ENCODE data around the gene SNRPB2. TPM values are rescaled to one million over a fixed set of nuclear protein-coding genes. Genes with fewer than 3 reads are reported as not detected.

SNRPB2 gene
- polyA plus RNA-seq, 12 donors: 63.3 to 123 (median 83.1) TPM; not detected in 1

GRCh38 chr20:16713066-16713465, 16.8 kb upstream of the SNRPB2 start:
- DNase-seq: no peak

DNA sequence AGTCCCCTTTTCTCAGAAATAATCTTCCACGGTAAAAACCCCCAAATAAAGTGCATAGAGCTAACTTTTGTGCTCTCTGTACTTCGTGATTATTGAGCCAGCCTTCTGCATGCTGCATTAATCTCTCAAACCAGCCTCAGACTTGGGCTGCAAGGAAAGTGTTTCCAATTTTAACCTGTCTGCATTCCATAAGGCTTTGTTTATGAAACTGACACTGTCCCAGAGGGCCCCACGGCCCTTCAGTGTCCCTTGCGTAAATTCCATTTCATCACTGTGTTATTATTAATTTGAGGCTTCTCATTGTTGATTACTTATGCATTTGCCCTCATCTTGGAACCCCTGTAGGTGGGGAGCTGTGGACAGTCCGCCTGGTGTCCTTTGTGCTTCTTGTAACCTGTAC, 15.6 kb upstream of the SNRPB2 start:
- DNase-seq: no peak

GRCh38 chr20:16714751-16715150, 15.1 kb upstream of the SNRPB2 start:
- peak; percentile 15 for DNase-seq

- no peak for DNase-seq
Observed at GRCh38 chr20:16719421-16719820, 10.4 kb upstream of the SNRPB2 start.

DNA sequence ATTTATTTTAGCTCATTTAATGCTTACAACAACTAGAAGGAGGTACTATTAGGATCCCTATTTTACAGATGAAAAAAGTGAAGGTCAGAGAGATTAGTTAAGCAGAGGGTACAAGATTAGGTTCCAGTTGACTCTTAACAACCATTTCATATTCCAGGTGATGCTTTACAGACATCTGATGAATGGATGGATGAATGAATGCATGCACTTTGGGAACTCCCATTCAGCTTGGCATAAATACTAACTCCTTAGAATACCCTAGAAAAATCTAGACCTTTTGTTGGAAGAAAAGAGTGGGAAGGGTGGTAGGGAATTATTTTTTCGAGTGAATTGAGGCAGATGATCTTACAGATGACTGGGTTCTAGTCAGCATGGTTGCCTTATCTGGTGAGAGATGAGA, 746 bp upstream of the SNRPB2 start:
- no peak for DNase-seq

DNA sequence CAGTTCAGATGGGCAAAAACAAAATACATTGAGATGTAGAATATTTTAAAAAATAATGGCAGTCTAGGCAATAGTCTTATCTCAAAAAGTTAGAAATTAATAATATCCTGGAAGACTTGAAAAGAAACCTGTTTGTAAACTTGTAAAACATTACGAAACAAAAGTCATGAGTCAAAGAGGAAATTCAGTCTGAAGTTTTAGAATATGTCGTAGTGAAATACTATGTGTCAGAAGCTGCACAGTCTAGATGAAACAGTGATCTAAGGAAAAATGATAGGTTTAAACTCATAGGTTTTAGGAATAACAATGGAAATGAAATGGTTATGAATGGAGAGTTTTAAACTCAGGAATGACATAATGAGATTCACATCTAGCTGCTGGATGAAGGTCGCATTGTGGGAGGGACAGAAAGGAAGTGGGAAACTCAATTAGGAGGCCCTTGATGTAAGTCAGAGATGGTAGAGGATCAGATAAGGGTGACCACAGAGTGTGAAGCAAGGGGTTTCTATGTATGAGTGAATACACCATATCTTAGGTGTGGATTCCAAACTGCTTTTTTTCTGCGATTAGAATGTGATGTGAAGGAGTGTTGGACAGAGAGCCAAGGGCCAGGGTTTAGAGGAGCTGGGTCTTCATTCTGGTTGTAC, 2.8 kb downstream of the SNRPB2 start:
- DNase-seq: no peak

DNA sequence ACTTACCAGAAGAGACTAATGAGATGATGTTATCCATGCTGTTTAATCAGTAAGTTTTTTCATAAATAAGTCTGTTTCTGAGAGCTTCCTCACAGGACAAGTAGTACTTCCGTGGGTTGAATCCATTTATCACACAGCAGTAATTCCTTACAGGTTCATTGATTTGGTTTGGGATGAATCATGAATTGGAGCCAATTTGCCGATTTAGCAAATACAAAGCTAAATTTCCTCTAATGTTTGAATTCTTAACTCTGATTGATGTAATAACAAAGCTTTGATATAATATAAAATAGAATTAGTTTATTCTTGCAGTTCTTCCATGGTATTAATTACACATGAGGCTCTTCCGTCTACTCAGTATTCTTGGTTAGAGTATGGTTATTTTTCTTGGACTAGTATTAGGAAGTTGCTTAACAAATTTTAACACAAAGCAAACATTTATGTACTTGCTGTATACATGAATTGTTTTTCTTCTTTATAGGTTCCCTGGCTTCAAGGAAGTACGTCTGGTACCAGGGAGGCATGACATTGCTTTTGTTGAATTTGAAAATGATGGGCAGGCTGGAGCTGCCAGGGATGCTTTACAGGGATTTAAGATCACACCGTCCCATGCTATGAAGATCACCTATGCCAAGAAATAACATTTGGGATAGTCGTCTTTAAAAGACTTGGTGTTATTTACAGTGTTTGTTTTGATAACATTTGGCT, 10.7 kb downstream of the SNRPB2 start:
- DNase-seq: no peak

DNA sequence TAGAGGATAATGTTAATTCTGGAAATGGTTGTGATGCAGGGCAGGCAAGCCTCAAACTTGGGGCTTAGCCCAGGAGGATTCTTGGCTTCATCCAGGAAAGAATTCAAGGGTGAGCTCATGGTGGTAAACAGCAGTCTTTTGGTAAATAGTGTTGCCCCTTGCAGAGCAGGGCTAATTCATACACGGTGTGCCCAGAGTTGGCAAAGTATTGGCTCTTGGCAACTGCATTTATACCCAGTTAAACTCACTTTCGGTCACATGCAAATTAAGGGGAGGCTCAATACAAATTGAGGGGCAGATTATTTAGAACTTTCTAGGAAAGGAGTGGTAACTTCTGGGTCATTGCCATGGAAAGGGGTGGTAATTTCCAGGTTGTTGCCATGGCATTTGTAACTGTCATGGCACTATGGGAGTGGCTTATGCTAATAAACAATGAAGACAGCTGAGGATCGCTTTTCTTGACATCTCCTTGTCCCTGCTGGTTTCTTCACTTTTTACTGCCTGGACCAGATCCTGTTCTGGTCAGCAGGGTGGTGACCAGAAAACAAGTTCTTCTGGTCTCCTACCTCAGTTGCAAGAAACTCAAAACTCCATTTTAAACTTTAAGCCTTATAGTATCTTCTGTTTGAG, 14.5 kb downstream of the SNRPB2 start:
- DNase-seq: no peak

- no peak for DNase-seq
Observed at GRCh38 chr20:16745204-16745603, 15.4 kb downstream of the SNRPB2 start.

DNA sequence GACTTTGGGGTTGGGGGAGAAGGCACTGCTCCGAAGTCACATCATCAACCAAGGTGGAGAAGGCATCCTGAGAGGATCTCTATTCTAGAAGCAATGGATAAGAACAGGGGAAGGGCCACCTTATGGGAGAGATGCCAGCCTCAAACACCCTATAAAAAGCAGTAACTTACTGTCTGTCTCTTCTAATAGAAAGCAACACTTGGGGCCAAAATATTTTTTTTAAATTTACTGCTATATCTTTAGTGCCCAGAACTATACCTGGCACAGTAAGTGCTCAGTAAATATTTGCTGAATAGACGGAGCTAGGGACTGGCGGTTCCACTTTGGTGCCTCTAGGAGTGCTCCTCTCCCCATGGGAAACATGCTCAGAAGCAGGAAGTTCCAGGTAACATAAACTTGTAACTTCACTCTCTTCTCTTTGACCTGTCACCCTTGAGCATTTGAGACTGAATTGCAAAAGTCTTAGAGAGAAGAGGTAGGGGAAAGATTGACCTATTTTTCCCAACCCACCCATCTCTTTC, 17.5 kb downstream of the SNRPB2 start:
- DNase-seq: no peak

DNA sequence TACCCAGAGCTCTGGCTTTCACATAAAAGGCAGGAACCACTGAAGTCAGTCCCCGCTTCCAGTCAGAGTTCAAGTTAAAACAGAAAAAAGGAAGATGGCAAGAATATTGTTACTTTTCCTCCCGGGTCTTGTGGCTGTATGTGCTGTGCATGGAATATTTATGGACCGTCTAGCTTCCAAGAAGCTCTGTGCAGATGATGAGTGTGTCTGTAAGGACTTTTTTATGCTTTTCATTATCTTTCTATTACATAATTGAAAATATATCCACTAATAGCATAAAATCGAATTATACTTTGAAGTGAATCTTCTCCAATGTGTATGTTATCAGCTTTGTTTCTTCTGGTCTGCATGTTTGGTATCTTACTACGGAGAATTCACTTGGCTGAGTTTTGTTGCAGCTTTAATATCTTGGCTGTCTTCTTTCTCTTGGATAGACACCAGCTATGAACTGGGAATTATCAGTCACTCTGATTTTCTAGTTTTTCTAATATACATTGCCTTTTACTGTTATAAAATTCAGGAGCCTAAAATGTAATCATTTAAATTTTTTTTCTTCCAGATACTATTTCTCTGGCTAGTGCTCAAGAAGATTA, 18.6 kb downstream of the SNRPB2 start, which contains the start of gene OTOR:
OTOR (plus strand) TSS at position 51 of the 593 bp plus-strand sequence; CDS start at position 95, 44 bp downstream.
- peak; percentile 66 for DNase-seq

DNA sequence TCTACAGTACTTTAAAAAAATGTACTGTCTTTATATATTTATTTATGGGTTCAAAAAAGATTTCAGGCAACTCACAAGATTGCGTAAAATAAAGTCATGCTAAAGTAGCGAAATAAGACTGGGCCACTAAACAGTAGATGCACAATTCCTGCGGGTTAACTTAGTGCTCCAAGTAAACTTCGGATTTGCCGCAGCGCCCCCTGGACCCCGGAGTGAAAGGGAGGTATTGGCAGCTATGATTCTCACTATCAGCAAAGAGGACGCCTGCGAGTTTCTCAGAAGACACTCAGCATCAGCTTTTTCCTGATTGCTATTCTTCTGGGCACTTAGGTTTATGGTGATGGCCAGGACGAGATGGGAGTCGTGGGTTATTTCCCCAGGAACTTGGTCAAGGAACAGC, 19.7 kb downstream of the SNRPB2 start:
- no peak for DNase-seq

GRCh38 chr20:16752082-16752481, 22.3 kb downstream of the SNRPB2 start:
- no peak for DNase-seq

GRCh38 chr20:16752901-16753300, 23.1 kb downstream of the SNRPB2 start:
- DNase-seq: no peak

DNA sequence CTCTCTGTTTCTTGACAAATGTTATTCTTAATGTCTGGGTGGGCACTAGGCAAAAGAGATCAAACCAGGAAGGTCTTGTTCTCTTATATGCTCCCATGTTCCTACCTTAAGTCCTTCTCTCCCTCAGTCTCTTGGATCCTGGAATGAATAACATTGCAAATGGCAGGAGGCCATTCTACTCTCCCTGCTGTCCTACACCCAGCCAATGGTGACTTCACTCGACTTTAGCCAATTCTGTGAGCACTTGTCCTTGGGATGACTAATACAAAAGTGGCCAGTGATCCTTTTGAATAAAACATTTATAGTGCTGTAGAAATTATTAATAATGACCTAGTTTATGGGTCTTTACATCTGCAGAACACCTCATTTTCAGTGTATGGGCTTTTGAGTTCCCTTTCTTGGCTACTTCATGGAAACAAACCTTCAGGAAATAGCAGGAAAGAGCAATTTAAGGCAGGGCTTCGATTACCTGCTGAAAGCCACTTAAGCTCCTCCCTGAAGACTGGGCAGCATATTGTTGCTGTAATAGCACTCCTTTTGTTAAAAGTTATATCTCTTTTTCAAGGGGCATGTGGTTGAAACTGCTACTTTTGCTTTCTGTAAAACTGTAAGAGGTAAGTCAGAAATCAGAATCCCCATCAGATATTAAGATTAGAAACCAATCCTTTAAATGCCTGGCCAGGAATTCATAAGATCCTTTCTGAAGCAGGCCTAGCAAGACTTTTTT, 28.8 kb downstream of the SNRPB2 start:
- peak; percentile 31 for DNase-seq

DNA sequence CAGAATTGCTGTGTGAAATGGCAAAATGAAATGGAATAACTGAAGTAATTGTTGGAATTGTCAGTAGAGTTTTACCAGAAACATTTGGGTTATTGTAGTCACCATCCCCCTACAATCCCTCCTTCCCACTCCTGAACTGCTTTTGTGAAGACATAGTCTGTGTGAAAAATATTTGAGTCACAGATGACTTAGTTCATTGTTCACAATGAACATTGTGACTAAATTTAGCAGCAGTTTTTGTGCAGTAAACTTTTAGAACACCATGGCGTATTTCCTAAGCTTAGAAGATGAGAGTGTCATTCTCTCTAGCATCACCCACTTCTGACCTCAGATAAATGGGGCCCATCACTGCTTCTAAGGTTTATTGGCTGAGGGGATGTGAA, 29.3 kb downstream of the SNRPB2 start:
- no peak for DNase-seq

GRCh38 chr20:16760431-16761304, 30.8 kb downstream of the SNRPB2 start:
- no peak for DNase-seq

DNA sequence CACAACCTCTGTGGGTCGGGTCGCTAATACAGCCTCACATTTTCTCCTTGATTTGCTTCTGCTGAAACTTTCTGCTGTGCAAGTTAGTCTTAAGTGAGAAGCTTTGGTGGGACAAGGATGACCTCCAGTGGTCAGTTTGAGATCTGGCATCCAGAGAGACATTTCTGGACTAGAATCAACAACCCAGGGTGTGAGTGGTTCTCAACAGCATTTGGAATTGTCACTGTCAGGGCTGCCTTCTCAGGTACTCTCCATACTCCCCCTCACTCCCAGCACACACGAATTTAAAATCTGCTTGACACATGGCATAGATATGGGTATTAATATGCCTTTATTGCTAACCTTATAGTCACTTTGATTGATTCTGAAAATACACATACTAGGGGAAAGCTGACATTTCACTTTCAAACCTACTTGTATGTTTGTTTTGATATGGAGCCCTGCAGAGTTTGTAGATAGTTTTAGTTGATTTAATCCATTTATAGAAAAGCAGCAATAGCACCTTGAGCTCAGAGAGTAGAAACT, 31.5 kb downstream of the SNRPB2 start:
- peak; percentile 82 for DNase-seq

DNA sequence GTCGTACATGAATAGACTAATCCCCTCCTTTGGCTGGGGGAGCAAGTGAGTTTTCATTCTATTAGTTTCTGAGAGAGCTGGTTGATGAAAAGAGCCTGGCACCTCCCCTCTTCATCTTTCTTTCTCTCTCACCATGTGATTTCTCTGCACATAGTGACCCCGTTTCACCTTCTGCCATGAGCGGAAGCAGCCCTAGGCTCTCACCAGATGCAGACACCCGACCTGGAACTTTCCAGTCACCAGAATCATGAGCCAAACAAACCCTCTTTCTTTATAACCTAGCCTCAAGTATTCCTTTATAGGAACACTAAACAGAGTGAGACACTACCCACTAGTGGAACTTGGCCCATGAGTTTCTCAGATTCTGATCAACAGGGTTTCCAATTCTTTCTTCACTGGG, 34.7 kb downstream of the SNRPB2 start:
- no peak for DNase-seq

DNA sequence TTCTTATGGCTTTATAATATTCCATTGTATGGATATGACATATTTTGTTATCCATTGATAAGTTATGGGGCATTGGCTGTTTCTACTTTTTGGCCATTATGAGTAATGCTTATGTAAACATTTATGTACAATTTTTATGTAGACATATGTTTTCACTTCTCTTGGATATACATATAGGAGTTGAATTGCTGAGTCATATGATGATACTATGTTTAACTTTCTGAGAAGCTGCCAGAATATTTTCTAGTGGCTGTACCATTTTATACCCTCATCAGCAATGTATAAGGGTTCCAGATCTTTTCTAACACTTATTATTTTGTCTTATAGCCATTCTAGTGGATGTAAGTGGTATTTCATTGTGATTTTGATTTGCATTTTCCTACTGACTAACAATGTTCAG, 41.4 kb downstream of the SNRPB2 start:
- no peak for DNase-seq

DNA sequence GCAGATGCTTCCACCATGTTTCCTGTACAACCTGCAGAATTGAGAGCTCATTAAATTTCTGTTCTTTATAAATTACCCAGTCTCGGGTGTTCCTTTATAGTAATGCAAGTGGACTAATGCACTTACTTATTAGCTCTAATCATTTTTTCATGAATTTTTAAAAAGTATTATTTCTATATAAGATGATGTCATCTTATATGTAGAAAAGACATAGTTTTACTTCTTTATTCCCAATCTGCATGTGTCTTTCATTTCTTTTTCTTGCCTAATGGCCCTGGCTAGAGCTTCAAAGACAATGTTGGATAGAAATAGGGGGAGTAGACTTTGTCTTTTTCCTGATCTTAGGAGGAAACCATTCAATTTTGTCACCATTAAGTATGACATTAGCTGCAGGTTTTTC, 46.1 kb downstream of the SNRPB2 start:
- DNase-seq: no peak
